Measurements from ENCODE around the gene LRRK1.

DNA sequence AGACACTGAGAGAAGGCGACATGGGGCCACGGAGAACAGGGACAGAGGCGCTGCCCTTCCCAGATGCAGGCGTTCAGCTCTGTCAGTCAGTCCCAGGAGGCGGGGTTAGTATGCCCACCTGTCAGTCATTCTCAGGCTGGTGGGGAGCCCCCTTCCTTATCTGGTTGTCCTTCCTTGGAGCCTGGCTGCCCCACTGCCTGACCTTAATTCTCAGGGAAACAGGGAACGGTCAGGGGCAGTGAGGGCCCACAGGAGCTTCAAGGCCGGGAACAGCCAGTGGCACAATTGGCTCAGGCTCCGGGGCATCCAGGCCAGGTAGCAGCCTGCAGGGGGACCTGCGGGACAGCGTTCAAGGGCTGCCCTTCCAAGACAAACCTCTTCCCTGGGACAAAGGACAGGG, 199.5 kb downstream of the LRRK1 start:
- TF ChIP-seq, protein P1, sequence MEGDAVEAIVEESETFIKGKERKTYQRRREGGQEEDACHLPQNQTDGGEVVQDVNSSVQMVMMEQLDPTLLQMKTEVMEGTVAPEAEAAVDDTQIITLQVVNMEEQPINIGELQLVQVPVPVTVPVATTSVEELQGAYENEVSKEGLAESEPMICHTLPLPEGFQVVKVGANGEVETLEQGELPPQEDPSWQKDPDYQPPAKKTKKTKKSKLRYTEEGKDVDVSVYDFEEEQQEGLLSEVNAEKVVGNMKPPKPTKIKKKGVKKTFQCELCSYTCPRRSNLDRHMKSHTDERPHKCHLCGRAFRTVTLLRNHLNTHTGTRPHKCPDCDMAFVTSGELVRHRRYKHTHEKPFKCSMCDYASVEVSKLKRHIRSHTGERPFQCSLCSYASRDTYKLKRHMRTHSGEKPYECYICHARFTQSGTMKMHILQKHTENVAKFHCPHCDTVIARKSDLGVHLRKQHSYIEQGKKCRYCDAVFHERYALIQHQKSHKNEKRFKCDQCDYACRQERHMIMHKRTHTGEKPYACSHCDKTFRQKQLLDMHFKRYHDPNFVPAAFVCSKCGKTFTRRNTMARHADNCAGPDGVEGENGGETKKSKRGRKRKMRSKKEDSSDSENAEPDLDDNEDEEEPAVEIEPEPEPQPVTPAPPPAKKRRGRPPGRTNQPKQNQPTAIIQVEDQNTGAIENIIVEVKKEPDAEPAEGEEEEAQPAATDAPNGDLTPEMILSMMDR (IDR thresholded peaks at IDR 0.05), result no peak
- TF ChIP-seq, protein P2, sequence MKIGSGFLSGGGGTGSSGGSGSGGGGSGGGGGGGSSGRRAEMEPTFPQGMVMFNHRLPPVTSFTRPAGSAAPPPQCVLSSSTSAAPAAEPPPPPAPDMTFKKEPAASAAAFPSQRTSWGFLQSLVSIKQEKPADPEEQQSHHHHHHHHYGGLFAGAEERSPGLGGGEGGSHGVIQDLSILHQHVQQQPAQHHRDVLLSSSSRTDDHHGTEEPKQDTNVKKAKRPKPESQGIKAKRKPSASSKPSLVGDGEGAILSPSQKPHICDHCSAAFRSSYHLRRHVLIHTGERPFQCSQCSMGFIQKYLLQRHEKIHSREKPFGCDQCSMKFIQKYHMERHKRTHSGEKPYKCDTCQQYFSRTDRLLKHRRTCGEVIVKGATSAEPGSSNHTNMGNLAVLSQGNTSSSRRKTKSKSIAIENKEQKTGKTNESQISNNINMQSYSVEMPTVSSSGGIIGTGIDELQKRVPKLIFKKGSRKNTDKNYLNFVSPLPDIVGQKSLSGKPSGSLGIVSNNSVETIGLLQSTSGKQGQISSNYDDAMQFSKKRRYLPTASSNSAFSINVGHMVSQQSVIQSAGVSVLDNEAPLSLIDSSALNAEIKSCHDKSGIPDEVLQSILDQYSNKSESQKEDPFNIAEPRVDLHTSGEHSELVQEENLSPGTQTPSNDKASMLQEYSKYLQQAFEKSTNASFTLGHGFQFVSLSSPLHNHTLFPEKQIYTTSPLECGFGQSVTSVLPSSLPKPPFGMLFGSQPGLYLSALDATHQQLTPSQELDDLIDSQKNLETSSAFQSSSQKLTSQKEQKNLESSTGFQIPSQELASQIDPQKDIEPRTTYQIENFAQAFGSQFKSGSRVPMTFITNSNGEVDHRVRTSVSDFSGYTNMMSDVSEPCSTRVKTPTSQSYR (CRISPR knock-in tag; IDR thresholded peaks at IDR 0.05), result no peak
- TF ChIP-seq, protein P3, sequence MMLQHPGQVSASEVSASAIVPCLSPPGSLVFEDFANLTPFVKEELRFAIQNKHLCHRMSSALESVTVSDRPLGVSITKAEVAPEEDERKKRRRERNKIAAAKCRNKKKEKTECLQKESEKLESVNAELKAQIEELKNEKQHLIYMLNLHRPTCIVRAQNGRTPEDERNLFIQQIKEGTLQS (CRISPR knock-in tag; conservative IDR thresholded peaks at IDR 0.05), result no peak
- TF ChIP-seq ZNF263 (CRISPR knock-in tag; IDR thresholded peaks at IDR 0.05; ENCODE audit: low read depth), result no peak

Measured in WTC11 (cell line).